Measurements from ENCODE around the gene NLRP7. TPM values are rescaled to one million over a fixed set of nuclear protein-coding genes. Genes with fewer than 3 reads are reported as not detected.
"Not testable (repeated sequence)": the region's sequence is repeated elsewhere in the genome, so short reads cannot be mapped to it uniquely, and the experiment has no call there.

Gene NLRP7
- total RNA-seq, 1 experiment from 2014 or later: 0.43 TPM

GRCh38 chr19:54918499-54918898 is 28.8 kb downstream of the NLRP7 start:
- no peaks in the 10 kb centered on the region for H3K4me1 Mint-ChIP-seq (ENCODE audit: low read depth, unreplicated experiment)
- H3K36me3 Mint-ChIP-seq (ENCODE audit: insufficient read depth, unreplicated experiment): no peaks in the 10 kb centered on the region
- no peak for TF ChIP-seq CTCF (IDR thresholded peaks at IDR 0.05; ENCODE audit: insufficient read depth in 1 of 2, low read depth in 1 of 2, low read length in 1 of 2, severe bottlenecking in 1 of 2, unreplicated experiment in 1 of 2)
- no peak for DNase-seq
- intact Hi-C loops (cut with micrococcal nuclease; ENCODE audit: unreplicated experiment): no loop called here
- no peak overlapping the region for H3K4me3 Mint-ChIP-seq (ENCODE audit: unreplicated experiment)
- no peak overlapping the region for H3K27ac Mint-ChIP-seq (ENCODE audit: unreplicated experiment)
- no peaks in the 10 kb centered on the region for H3K27me3 Mint-ChIP-seq (ENCODE audit: insufficient read depth, unreplicated experiment)
- no peak overlapping the region for H3K4me3 ChIP-seq (ENCODE audit: low read depth, low read length)
- ChIA-PET CTCF (interaction anchor here (1.2 kb wide), 1 partner anchor 37 kb away, joined by 10 read pairs; no protein-coding TSS in a partner anchor), POLR2A (interaction anchor here (0.6 kb wide), 1 partner anchor 19 kb away, joined by 10 read pairs; no protein-coding TSS in a partner anchor)
- H3K27me3 ChIP-seq (replicated peaks; ENCODE audit: control insufficient read depth, insufficient read depth, low read length): no peaks in the 10 kb centered on the region
- H3K4me1 ChIP-seq: no peaks in the 10 kb centered on the region
- no peaks in the 10 kb centered on the region for H3K9me3 Mint-ChIP-seq (ENCODE audit: unreplicated experiment)
- no peaks in the 10 kb centered on the region for H3K36me3 ChIP-seq (ENCODE audit: control insufficient read depth, insufficient read depth, low read length)
- H3K9me3 ChIP-seq: no peaks in the 10 kb centered on the region
- no TSS peak for BruUV-seq (replicated peaks)

- H3K9me3 ChIP-seq: no peaks in the 10 kb centered on the region
- ChIA-PET POLR2A (no interaction called here), CTCF (interaction anchor here (1.4 kb wide), 1 partner anchor 35 kb away, joined by 6 read pairs; no protein-coding TSS in a partner anchor)
- no peak overlapping the region for H3K27ac Mint-ChIP-seq (ENCODE audit: unreplicated experiment)
- no peak overlapping the region for H3K4me3 Mint-ChIP-seq (ENCODE audit: unreplicated experiment)
- H3K27me3 ChIP-seq (replicated peaks; ENCODE audit: control insufficient read depth, insufficient read depth, low read length): no peaks in the 10 kb centered on the region
- intact Hi-C loops (cut with micrococcal nuclease; ENCODE audit: unreplicated experiment): no loop called here
- H3K4me1 Mint-ChIP-seq (ENCODE audit: low read depth, unreplicated experiment): no peaks in the 10 kb centered on the region
- H3K9me3 Mint-ChIP-seq (ENCODE audit: unreplicated experiment): no peaks in the 10 kb centered on the region
- no peak for TF ChIP-seq CTCF (IDR thresholded peaks at IDR 0.05; ENCODE audit: insufficient read depth in 1 of 2, low read depth in 1 of 2, low read length in 1 of 2, severe bottlenecking in 1 of 2, unreplicated experiment in 1 of 2)
- H3K36me3 ChIP-seq (ENCODE audit: control insufficient read depth, insufficient read depth, low read length): no peaks in the 10 kb centered on the region
- no peaks in the 10 kb centered on the region for H3K4me1 ChIP-seq
- H3K4me3 ChIP-seq (ENCODE audit: low read depth, low read length): no peak overlapping the region
- no peaks in the 10 kb centered on the region for H3K36me3 Mint-ChIP-seq (ENCODE audit: insufficient read depth, unreplicated experiment)
- no peak for DNase-seq
- no TSS peak for BruUV-seq (replicated peaks)
- H3K27me3 Mint-ChIP-seq (ENCODE audit: insufficient read depth, unreplicated experiment): no peaks in the 10 kb centered on the region
Observed at GRCh38 chr19:54916822-54917221, 30.5 kb downstream of the NLRP7 start.

- H3K27me3 Mint-ChIP-seq (ENCODE audit: insufficient read depth, unreplicated experiment); CTCF ChIA-PET; H3K27ac Mint-ChIP-seq (ENCODE audit: unreplicated experiment): not testable (repeated sequence)
Observed at GRCh38 chr19:54907899-54908298, 39.4 kb downstream of the NLRP7 start.

GRCh38 chr19:54906819-54907218 is 40.5 kb downstream of the NLRP7 start:
- H3K4me3 ChIP-seq (ENCODE audit: low read depth, low read length): no peak overlapping the region
- Mint-ChIP-seq H3K27ac (ENCODE audit: unreplicated experiment) (no peak overlapping the region), H3K27me3 (ENCODE audit: insufficient read depth, unreplicated experiment) (no peaks in the 10 kb centered on the region), H3K4me3 (ENCODE audit: unreplicated experiment) (no peak overlapping the region), H3K36me3 (ENCODE audit: insufficient read depth, unreplicated experiment) (no peaks in the 10 kb centered on the region), H3K4me1 (ENCODE audit: low read depth, unreplicated experiment) (peaks cover 5% of the 10 kb centered on the region), H3K9me3 (ENCODE audit: unreplicated experiment) (no peaks in the 10 kb centered on the region)
- H3K9me3 ChIP-seq: no peaks in the 10 kb centered on the region
- BruUV-seq (replicated peaks): no TSS peak
- POLR2A ChIA-PET: no interaction called here
- H3K27me3 ChIP-seq (replicated peaks; ENCODE audit: control insufficient read depth, insufficient read depth, low read length): no peaks in the 10 kb centered on the region
- no peak for TF ChIP-seq CTCF (IDR thresholded peaks at IDR 0.05; ENCODE audit: insufficient read depth in 1 of 2, low read depth in 1 of 2, low read length in 1 of 2, severe bottlenecking in 1 of 2, unreplicated experiment in 1 of 2)
- no peaks in the 10 kb centered on the region for H3K4me1 ChIP-seq
- CTCF ChIA-PET: interaction anchor here (0.5 kb wide), 1 partner anchor 25 kb away, joined by 3 read pairs; no protein-coding TSS in a partner anchor
- H3K36me3 ChIP-seq (ENCODE audit: control insufficient read depth, insufficient read depth, low read length): no peaks in the 10 kb centered on the region
- intact Hi-C loops (cut with micrococcal nuclease; ENCODE audit: unreplicated experiment): no loop called here
- no peak for DNase-seq

More at GRCh38 chr19:54907899-54908298, 39.4 kb downstream of the NLRP7 start:
- H3K4me3 ChIP-seq (ENCODE audit: low read depth, low read length); BruUV-seq (replicated peaks); H3K9me3 ChIP-seq; H3K4me1 ChIP-seq; intact Hi-C loops (cut with micrococcal nuclease; ENCODE audit: unreplicated experiment); H3K27me3 ChIP-seq (replicated peaks; ENCODE audit: control insufficient read depth, insufficient read depth, low read length); H3K4me3 Mint-ChIP-seq (ENCODE audit: unreplicated experiment); POLR2A ChIA-PET; H3K9me3 Mint-ChIP-seq (ENCODE audit: unreplicated experiment); H3K36me3 ChIP-seq (ENCODE audit: control insufficient read depth, insufficient read depth, low read length); DNase-seq; H3K4me1 Mint-ChIP-seq (ENCODE audit: low read depth, unreplicated experiment); H3K36me3 Mint-ChIP-seq (ENCODE audit: insufficient read depth, unreplicated experiment): not testable (repeated sequence)

Data from Caco-2 (cell line).